ENCODE measurements around the gene OR2F1. TPM values are rescaled to one million over a fixed set of nuclear protein-coding genes. Genes with fewer than 3 reads are reported as not detected.
A peak's percentile ranks its signal among the peaks of the same experiment; 100 is the strongest.

OR2F1 gene
- total RNA-seq, 4 donors from 2014 or later: not detected

- 50 to 55% methylated on average over 2 of the region's 2 CpGs for WGBS, 2 donors (ENCODE audit: low coverage in 1 of 2)
- TF ChIP-seq POLR2AphosphoS5 (IDR thresholded peaks at IDR 0.05) (no peak), CTCF (IDR thresholded peaks at IDR 0.05) (no peak), POLR2A (IDR thresholded peaks at IDR 0.05) (no peak), EP300 (IDR thresholded peaks at IDR 0.05) (no peak)
- H3K4me1 ChIP-seq: no peaks in the 10 kb centered on the region
- no peak overlapping the region for H3K4me3 ChIP-seq
- no peak for ATAC-seq
- H3K36me3 ChIP-seq: no peaks in the 10 kb centered on the region
- H3K9me3 ChIP-seq: no peaks in the 10 kb centered on the region
- no peaks in the 10 kb centered on the region for H3K27me3 ChIP-seq
- H3K27ac ChIP-seq: no peak overlapping the region
Measured at GRCh38 chr7:143979998-143980397, 25.4 kb downstream of the OR2F1 start.

- Histone ChIP-seq H3K4me3 (no peak overlapping the region), H3K27ac (no peak overlapping the region), H3K36me3 (no peaks in the 10 kb centered on the region), H3K9me3 (no peaks in the 10 kb centered on the region), H3K27me3 (no peaks in the 10 kb centered on the region), H3K4me1 (no peaks in the 10 kb centered on the region)
- no peak for ATAC-seq
- 87 to 92% methylated on average over 6 to 9 of the region's 10 CpGs for WGBS, 2 donors (ENCODE audit: low coverage in 1 of 2)
- TF ChIP-seq POLR2A (IDR thresholded peaks at IDR 0.05): no peak
Measured at GRCh38 chr7:143980746-143981510, 26.3 kb downstream of the OR2F1 start.

GRCh38 chr7:143983960-143984359 is 29.3 kb downstream of the OR2F1 start:
- WGBS, 2 donors (ENCODE audit: low coverage in 1 of 2): 83 to 93% methylated on average over 5 of the region's 5 CpGs
- Histone ChIP-seq H3K27me3 (no peaks in the 10 kb centered on the region), H3K36me3 (no peaks in the 10 kb centered on the region), H3K9me3 (no peaks in the 10 kb centered on the region), H3K4me1 (peaks cover 0 to 11% (median 2%) of the 10 kb centered on the region in 3 donors), H3K27ac (no peak overlapping the region), H3K4me3 (no peak overlapping the region)
- no peak for ATAC-seq
- TF ChIP-seq CTCF (IDR thresholded peaks at IDR 0.05) (no peak), POLR2A (IDR thresholded peaks at IDR 0.05) (no peak)

GRCh38 chr7:143987513-143987912 is 32.9 kb downstream of the OR2F1 start:
- no peak for ATAC-seq
- no peak for TF ChIP-seq EP300 (IDR thresholded peaks at IDR 0.05)
- no peak for TF ChIP-seq POLR2A (IDR thresholded peaks at IDR 0.05)
- no peak for TF ChIP-seq POLR2AphosphoS5 (IDR thresholded peaks at IDR 0.05)
- no peak for TF ChIP-seq CTCF (IDR thresholded peaks at IDR 0.05)
- H3K27ac ChIP-seq: no peak overlapping the region
- no peaks in the 10 kb centered on the region for H3K27me3 ChIP-seq
- H3K36me3 ChIP-seq: no peaks in the 10 kb centered on the region
- no peak overlapping the region for H3K4me3 ChIP-seq
- H3K4me1 ChIP-seq: peaks cover 0 to 27% (median 2%) of the 10 kb centered on the region in 3 donors
- H3K9me3 ChIP-seq: no peaks in the 10 kb centered on the region

GRCh38 chr7:143988976-143989745 is 34.5 kb downstream of the OR2F1 start:
- Histone ChIP-seq H3K4me3 (no peak overlapping the region), H3K27me3 (no peaks in the 10 kb centered on the region), H3K4me1 (peaks cover 0 to 32% (median 6%) of the 10 kb centered on the region in 3 donors), H3K27ac (peak overlapping the region in 2 of 4 donors; percentile 15 to 22), H3K9me3 (no peaks in the 10 kb centered on the region), H3K36me3 (no peaks in the 10 kb centered on the region)
- no peak for ATAC-seq
- WGBS, 2 donors (ENCODE audit: low coverage in 1 of 2): 91 to 93% methylated on average over 4 to 5 of the region's 5 CpGs
- TF ChIP-seq POLR2A (IDR thresholded peaks at IDR 0.05) (no peak), POLR2AphosphoS5 (IDR thresholded peaks at IDR 0.05) (no peak), EP300 (IDR thresholded peaks at IDR 0.05) (no peak), CTCF (IDR thresholded peaks at IDR 0.05) (no peak)
